ENCODE data around the gene PHF12.

Gene PHF12

GRCh38 chr17:28948342-28948741 is 3.0 kb downstream of the PHF12 start:
- Histone ChIP-seq H3K9ac (ENCODE audit: low read depth, low read length) (peak overlapping the region; percentile 77), H4K20me1 (ENCODE audit: insufficient read depth, low read length) (peaks cover 57% of the 10 kb centered on the region), H2AFZ (ENCODE audit: low read depth, low read length) (no peak overlapping the region), H3K79me2 (ENCODE audit: insufficient read depth, low read length) (peaks cover 79% of the 10 kb centered on the region), H3K27ac (ENCODE audit: low read length) (peak overlapping the region; percentile 79), H3K4me2 (ENCODE audit: insufficient read depth, low read length) (peak overlapping the region; percentile 91), H3K27me3 (ENCODE audit: insufficient read depth, low read length, poor library complexity) (no peaks in the 10 kb centered on the region), H3K4me1 (ENCODE audit: insufficient read depth, low read length) (peaks cover 43% of the 10 kb centered on the region), H3K4me3 (ENCODE audit: low read depth in 1 of 2, low read length in 2 of 2) (peak overlapping the region; percentile 80 to 81), H3K36me3 (ENCODE audit: insufficient read depth, low read length) (peaks cover 57% of the 10 kb centered on the region), H3K9me3 (ENCODE audit: insufficient read depth, low read length, severe bottlenecking) (no peaks in the 10 kb centered on the region)
- ATAC-seq (ENCODE audit: insufficient read depth, low read depth): no peak
- DNase-seq: no peak
- TF ChIP-seq, protein P1, sequence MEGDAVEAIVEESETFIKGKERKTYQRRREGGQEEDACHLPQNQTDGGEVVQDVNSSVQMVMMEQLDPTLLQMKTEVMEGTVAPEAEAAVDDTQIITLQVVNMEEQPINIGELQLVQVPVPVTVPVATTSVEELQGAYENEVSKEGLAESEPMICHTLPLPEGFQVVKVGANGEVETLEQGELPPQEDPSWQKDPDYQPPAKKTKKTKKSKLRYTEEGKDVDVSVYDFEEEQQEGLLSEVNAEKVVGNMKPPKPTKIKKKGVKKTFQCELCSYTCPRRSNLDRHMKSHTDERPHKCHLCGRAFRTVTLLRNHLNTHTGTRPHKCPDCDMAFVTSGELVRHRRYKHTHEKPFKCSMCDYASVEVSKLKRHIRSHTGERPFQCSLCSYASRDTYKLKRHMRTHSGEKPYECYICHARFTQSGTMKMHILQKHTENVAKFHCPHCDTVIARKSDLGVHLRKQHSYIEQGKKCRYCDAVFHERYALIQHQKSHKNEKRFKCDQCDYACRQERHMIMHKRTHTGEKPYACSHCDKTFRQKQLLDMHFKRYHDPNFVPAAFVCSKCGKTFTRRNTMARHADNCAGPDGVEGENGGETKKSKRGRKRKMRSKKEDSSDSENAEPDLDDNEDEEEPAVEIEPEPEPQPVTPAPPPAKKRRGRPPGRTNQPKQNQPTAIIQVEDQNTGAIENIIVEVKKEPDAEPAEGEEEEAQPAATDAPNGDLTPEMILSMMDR (IDR thresholded peaks at IDR 0.05; ENCODE audit: borderline replicate concordance, extremely low read depth, low read length, poor library complexity, severe bottlenecking): no peak
- TF ChIP-seq EZH2 (IDR thresholded peaks at IDR 0.05; ENCODE audit: borderline replicate concordance, low read depth, low read length, severe bottlenecking): no peak

GRCh38 chr17:28947639-28948038 is 3.7 kb downstream of the PHF12 start:
- Histone ChIP-seq H3K27me3 (ENCODE audit: insufficient read depth, low read length, poor library complexity) (no peaks in the 10 kb centered on the region), H3K27ac (ENCODE audit: low read length) (peak overlapping the region; percentile 8; the same call in 1 of the 2 replicates), H3K36me3 (ENCODE audit: insufficient read depth, low read length) (peaks cover 62% of the 10 kb centered on the region), H3K79me2 (ENCODE audit: insufficient read depth, low read length) (peaks cover 86% of the 10 kb centered on the region), H4K20me1 (ENCODE audit: insufficient read depth, low read length) (peaks cover 61% of the 10 kb centered on the region), H3K4me1 (ENCODE audit: insufficient read depth, low read length) (peaks cover 36% of the 10 kb centered on the region), H3K9me3 (ENCODE audit: insufficient read depth, low read length, severe bottlenecking) (no peaks in the 10 kb centered on the region), H3K9ac (ENCODE audit: low read depth, low read length) (peak overlapping the region; percentile 77; the same call in 1 of the 2 replicates), H3K4me3 (ENCODE audit: low read depth in 1 of 2, low read length in 2 of 2) (peak overlapping the region in 1 of 2 experiments; percentile 80; a peak in 1 of 4 replicates), H3K4me2 (ENCODE audit: insufficient read depth, low read length) (peak overlapping the region; percentile 91), H2AFZ (ENCODE audit: low read depth, low read length) (no peak overlapping the region)
- DNase-seq (no peak), ATAC-seq (ENCODE audit: insufficient read depth, low read depth) (no peak)
- TF ChIP-seq, protein P1 (IDR thresholded peaks at IDR 0.05; ENCODE audit: borderline replicate concordance, extremely low read depth, low read length, poor library complexity, severe bottlenecking): no peak
- no peak for TF ChIP-seq EZH2 (IDR thresholded peaks at IDR 0.05; ENCODE audit: borderline replicate concordance, low read depth, low read length, severe bottlenecking)

GRCh38 chr17:28946239-28946638 is 5.1 kb downstream of the PHF12 start:
- no peak overlapping the region for H3K27ac ChIP-seq (ENCODE audit: low read length)
- no peak overlapping the region for H2AFZ ChIP-seq (ENCODE audit: low read depth, low read length)
- no peak overlapping the region for H3K9ac ChIP-seq (ENCODE audit: low read depth, low read length)
- H3K4me3 ChIP-seq (ENCODE audit: low read depth in 1 of 2, low read length in 2 of 2): no peak overlapping the region
- H3K36me3 ChIP-seq (ENCODE audit: insufficient read depth, low read length): peaks cover 71% of the 10 kb centered on the region
- H3K4me2 ChIP-seq (ENCODE audit: insufficient read depth, low read length): peak overlapping the region; percentile 21; the same call in 1 of the 2 replicates
- no peaks in the 10 kb centered on the region for H3K9me3 ChIP-seq (ENCODE audit: insufficient read depth, low read length, severe bottlenecking)
- DNase-seq (no peak), ATAC-seq (ENCODE audit: insufficient read depth, low read depth) (no peak)
- no peak for TF ChIP-seq EZH2 (IDR thresholded peaks at IDR 0.05; ENCODE audit: borderline replicate concordance, low read depth, low read length, severe bottlenecking)
- no peaks in the 10 kb centered on the region for H3K27me3 ChIP-seq (ENCODE audit: insufficient read depth, low read length, poor library complexity)
- H3K4me1 ChIP-seq (ENCODE audit: insufficient read depth, low read length): peaks cover 29% of the 10 kb centered on the region
- H3K79me2 ChIP-seq (ENCODE audit: insufficient read depth, low read length): peaks cover 100% of the 10 kb centered on the region
- H4K20me1 ChIP-seq (ENCODE audit: insufficient read depth, low read length): peaks cover 73% of the 10 kb centered on the region

- Histone ChIP-seq H3K4me3 (ENCODE audit: low read depth in 1 of 2, low read length in 2 of 2) (no peak overlapping the region), H4K20me1 (ENCODE audit: insufficient read depth, low read length) (peaks cover 81% of the 10 kb centered on the region), H3K9me3 (ENCODE audit: insufficient read depth, low read length, severe bottlenecking) (no peaks in the 10 kb centered on the region), H3K9ac (ENCODE audit: low read depth, low read length) (no peak overlapping the region), H3K27me3 (ENCODE audit: insufficient read depth, low read length, poor library complexity) (no peaks in the 10 kb centered on the region), H3K4me1 (ENCODE audit: insufficient read depth, low read length) (peaks cover 29% of the 10 kb centered on the region), H3K79me2 (ENCODE audit: insufficient read depth, low read length) (peaks cover 100% of the 10 kb centered on the region), H3K4me2 (ENCODE audit: insufficient read depth, low read length) (peak overlapping the region; percentile 4; the same call in 1 of the 2 replicates), H3K36me3 (ENCODE audit: insufficient read depth, low read length) (peaks cover 83% of the 10 kb centered on the region), H3K27ac (ENCODE audit: low read length) (no peak overlapping the region), H2AFZ (ENCODE audit: low read depth, low read length) (no peak overlapping the region)
- ATAC-seq (ENCODE audit: insufficient read depth, low read depth) (no peak), DNase-seq (no peak)
- no peak for TF ChIP-seq EZH2 (IDR thresholded peaks at IDR 0.05; ENCODE audit: borderline replicate concordance, low read depth, low read length, severe bottlenecking)
- TF ChIP-seq, protein P1 (IDR thresholded peaks at IDR 0.05; ENCODE audit: borderline replicate concordance, extremely low read depth, low read length, poor library complexity, severe bottlenecking): no peak
These were observed 6.2 kb downstream of the PHF12 start for GRCh38 chr17:28944862-28945741.

Data from DND-41 (cell line).